ENCODE measurements around the gene SLC38A4. TPM values are rescaled to one million over a fixed set of nuclear protein-coding genes. Genes with fewer than 3 reads are reported as not detected.

Gene SLC38A4
- total and polyA plus RNA-seq, 2 of the 8 experiments (the other 6 are each of a cell fraction or from before 2014, with no cell fraction given), result 6.7 to 15.4 TPM

DNA sequence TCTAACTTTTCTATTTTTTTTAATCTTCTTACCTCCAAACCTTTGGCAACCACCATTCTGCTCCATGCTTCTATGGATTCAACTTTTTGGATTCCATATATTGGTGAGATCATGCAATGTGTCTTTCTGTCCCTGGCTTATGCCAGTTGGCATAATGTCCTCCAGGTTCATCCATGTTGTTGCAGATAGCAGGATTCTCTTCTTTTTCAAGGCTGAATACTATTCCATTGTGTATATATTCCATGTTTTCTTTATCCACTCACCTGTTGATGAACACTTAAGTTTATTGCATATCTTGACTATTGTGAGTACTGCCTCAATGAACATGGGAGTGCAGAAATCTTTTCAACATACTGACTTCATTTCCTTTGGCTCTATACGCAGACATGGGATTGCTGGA, 21.2 kb upstream of the SLC38A4 start:
- no peaks in the 10 kb centered on the region for H3K36me3 ChIP-seq (ENCODE audit: control insufficient read depth in 2 of 4, insufficient read depth in 4 of 4, low read length in 3 of 4)
- CTCF ChIA-PET (ENCODE audit: partially characterized antibody), result no interaction called here
- POLR2A ChIA-PET (ENCODE audit: partially characterized antibody), result no interaction called here
- TF ChIP-seq RXRA (IDR thresholded peaks at IDR 0.05; ENCODE audit: insufficient read depth, low read depth, low read length) (no peak), CBX8 (IDR thresholded peaks at IDR 0.05; ENCODE audit: borderline replicate concordance, low read depth, low read length) (no peak), KDM4A (IDR thresholded peaks at IDR 0.05; ENCODE audit: low read depth, low read length, severe bottlenecking) (no peak), KDM5A (IDR thresholded peaks at IDR 0.05; ENCODE audit: low read length) (no peak), CEBPB (IDR thresholded peaks at IDR 0.05; ENCODE audit: low read depth, low read length) (no peak), SIX5 (IDR thresholded peaks at IDR 0.05; ENCODE audit: low read depth, low read length) (no peak), BRCA1 (IDR thresholded peaks at IDR 0.05; ENCODE audit: low read depth, low read length) (no peak), GTF2F1 (IDR thresholded peaks at IDR 0.05; ENCODE audit: borderline replicate concordance, low read depth, low read length) (no peak), CREB1 (IDR thresholded peaks at IDR 0.05) (no peak), NANOG (IDR thresholded peaks at IDR 0.05; ENCODE audit: insufficient read depth, low read depth, low read length, poor library complexity, severe bottlenecking) (no peak), JUND (IDR thresholded peaks at IDR 0.05; ENCODE audit: low read length) (no peak), SRF (IDR thresholded peaks at IDR 0.05; ENCODE audit: low read depth, low read length) (no peak), RNF2 (IDR thresholded peaks at IDR 0.05; ENCODE audit: borderline replicate concordance, low read depth, low read length, missing control alignments, poor library complexity, severe bottlenecking) (no peak)
- TF ChIP-seq, protein P1, sequence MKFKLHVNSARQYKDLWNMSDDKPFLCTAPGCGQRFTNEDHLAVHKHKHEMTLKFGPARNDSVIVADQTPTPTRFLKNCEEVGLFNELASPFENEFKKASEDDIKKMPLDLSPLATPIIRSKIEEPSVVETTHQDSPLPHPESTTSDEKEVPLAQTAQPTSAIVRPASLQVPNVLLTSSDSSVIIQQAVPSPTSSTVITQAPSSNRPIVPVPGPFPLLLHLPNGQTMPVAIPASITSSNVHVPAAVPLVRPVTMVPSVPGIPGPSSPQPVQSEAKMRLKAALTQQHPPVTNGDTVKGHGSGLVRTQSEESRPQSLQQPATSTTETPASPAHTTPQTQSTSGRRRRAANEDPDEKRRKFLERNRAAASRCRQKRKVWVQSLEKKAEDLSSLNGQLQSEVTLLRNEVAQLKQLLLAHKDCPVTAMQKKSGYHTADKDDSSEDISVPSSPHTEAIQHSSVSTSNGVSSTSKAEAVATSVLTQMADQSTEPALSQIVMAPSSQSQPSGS (IDR thresholded peaks at IDR 0.05; ENCODE audit: low read length), result no peak

More for the DNA sequence above, 21.2 kb upstream of the SLC38A4 start:
- Histone ChIP-seq H3K18ac (ENCODE audit: extremely low read depth, low read length) (no peak overlapping the region), H3K23ac (ENCODE audit: insufficient read length) (no peak overlapping the region), H2BK15ac (ENCODE audit: low read length) (no peak overlapping the region), H3K79me1 (ENCODE audit: low read depth, low read length) (no peaks in the 10 kb centered on the region), H3K9ac (replicated peaks in 1 of 4; ENCODE audit: extremely low read depth in 1 of 4, low read depth in 3 of 4, low read length in 3 of 4) (no peak overlapping the region), H4K5ac (ENCODE audit: insufficient read length, low read depth, low read length) (no peak overlapping the region), H2BK12ac (ENCODE audit: low read depth, low read length) (no peak overlapping the region), H3K4me1 (replicated peaks in 1 of 4; ENCODE audit: control insufficient read depth in 3 of 4, insufficient read depth in 4 of 4, low read length in 3 of 4) (no peaks in the 10 kb centered on the region; a peak in 1 of 7 replicates), H3K79me2 (ENCODE audit: control insufficient read depth in 1 of 2, insufficient read depth in 2 of 2, low read length in 2 of 2) (no peaks in the 10 kb centered on the region), H2AFZ (ENCODE audit: low read length) (no peak overlapping the region), H4K20me1 (replicated peaks in 1 of 2; ENCODE audit: control insufficient read depth in 1 of 2, insufficient read depth in 2 of 2, low read length in 2 of 2) (no peaks in the 10 kb centered on the region), H2AK5ac (ENCODE audit: low read depth, low read length) (no peak overlapping the region), H3K4me2 (ENCODE audit: insufficient read depth in 1 of 2, low read depth in 2 of 2, low read length in 2 of 2) (no peak overlapping the region), H2BK20ac (ENCODE audit: low read length) (no peak overlapping the region), H3K4ac (replicated peaks; ENCODE audit: insufficient read length, low read depth, low read length) (no peak overlapping the region), H2BK120ac (replicated peaks; ENCODE audit: low read depth, low read length) (no peak overlapping the region), H3K23me2 (ENCODE audit: low read depth, low read length) (no peaks in the 10 kb centered on the region), H3K9me3 (ENCODE audit: insufficient read depth in 2 of 2, low read depth in 1 of 2, low read length in 1 of 2) (peaks cover 4 to 5% of the 10 kb centered on the region in 2 experiments; a peak in 2 of 4 replicates), H3K27me3 (replicated peaks in 1 of 4; ENCODE audit: control insufficient read depth in 3 of 4, extremely low read depth in 1 of 4, insufficient read depth in 3 of 4, low read length in 3 of 4) (no peaks in the 10 kb centered on the region), H4K8ac (ENCODE audit: extremely low read depth, insufficient read depth, low read length) (no peak overlapping the region), H3K14ac (ENCODE audit: insufficient read length) (no peak overlapping the region), H4K91ac (replicated peaks; ENCODE audit: insufficient read length, low read length) (no peak overlapping the region), H3K4me3 (ENCODE audit: extremely low read depth in 1 of 4, insufficient read depth in 2 of 4, low read depth in 3 of 4, low read length in 4 of 4) (no peak overlapping the region), H2BK5ac (ENCODE audit: low read depth, low read length) (no peak overlapping the region), H3K27ac (ENCODE audit: low read depth, low read length) (no peak overlapping the region), H3K56ac (replicated peaks; ENCODE audit: insufficient read length, low read depth, low read length) (no peak overlapping the region)
- WGBS, 2 experiments (ENCODE audit: extremely low coverage in 1 of 2, insufficient coverage in 1 of 2, insufficient read length in 1 of 2, insufficient replicate concordance in 2 of 2, low coverage in 1 of 2, low lambda C conversion rate in 2 of 2, missing lambda C conversion rate in 1 of 2), result 100% methylated on average over 1 of the region's 1 CpG; no CpG with 5 or more reads in 1 of the 2 experiments
- FAIRE-seq, result no peak
- no peak for DNase-seq (ENCODE audit: low read depth in 1 of 2, low spot score in 2 of 2)
